Mesenchymal stem cell (in vitro differentiated cells and primary cell): ENCODE data around the gene KRTAP26-1. TPM values are rescaled to one million over a fixed set of nuclear protein-coding genes. Genes with fewer than 3 reads are reported as not detected.

Source experiments
- small RNA-seq: library from polyadenylated mRNA; stranded (forward); fragments of <200 nt; extraction: miRNeasy Mini kit (QIAGEN cat#:217004); gene quantifications from one replicate; pipeline ENCODE3, GENCODE V24; 2013; ENCODE audit warnings: low read depth

Gene KRTAP26-1

Small RNA genes within 50 kb of the gene (small RNA-seq; reads per million reads assigned to genes)
- not detected for gene KRTAP23-1
